MV-4-11 (cell line): ENCODE measurements around the gene LRRC3.
"Not testable (repeated sequence)": the region's sequence is repeated elsewhere in the genome, so short reads cannot be mapped to it uniquely, and the experiment has no call there.

Source experiments
- DNase-seq: peaks from one replicate; lab custom pipeline; 2025; lab: John Stamatoyannopoulos, UW

Gene LRRC3

DNA sequence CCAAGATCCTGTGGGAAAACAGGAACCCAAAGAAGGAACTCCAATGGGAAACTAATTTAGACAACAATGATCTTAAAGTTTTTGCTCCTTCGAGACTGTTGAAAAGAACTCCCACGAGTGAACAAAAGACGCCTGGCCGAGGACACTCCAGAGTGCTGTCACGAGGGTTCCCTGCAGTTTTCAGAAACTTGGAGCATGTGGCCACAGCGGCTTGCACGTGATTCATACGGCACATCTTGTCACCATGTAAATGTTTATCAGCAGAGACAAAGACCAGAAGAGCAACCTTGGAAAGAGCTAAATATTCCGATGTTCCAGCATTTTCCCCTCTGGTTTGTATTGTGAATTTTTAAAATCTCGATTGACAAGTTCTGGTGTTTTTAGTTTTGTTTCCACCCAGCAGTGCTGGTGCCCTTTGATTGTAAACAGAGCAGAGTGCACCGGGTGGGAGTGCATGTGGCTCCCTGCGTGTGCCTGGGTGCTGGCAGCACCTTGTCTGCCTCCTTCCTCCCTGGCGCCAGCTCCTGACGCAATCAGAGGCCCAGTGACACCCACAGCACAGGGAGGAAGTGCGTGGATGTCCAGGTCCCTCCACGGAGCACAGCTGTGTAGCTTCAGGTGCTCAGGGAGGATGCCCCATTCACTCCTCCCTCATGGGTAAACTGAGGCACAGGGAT, 23.0 kb downstream of the LRRC3 start:
- no peak for DNase-seq

DNA sequence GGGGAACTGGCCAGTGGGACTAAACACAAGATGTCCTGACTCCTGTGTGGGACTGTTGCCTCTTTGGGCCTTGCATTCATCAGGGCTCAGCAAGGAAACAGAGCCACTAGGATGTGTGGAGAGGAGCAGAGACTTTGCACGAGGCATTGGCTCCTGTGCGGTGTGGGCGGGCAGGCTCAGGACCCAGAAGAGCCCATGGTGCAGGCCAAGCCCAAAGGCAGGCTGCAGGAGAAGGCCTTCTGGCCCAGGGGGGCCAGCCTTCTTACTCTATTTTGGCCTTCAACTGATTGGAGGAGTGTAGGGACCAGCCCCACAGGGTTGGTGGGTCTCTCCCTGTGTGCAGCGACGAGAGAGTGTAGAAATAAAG, 23.5 kb downstream of the LRRC3 start:
- DNase-seq, result no peak

DNA sequence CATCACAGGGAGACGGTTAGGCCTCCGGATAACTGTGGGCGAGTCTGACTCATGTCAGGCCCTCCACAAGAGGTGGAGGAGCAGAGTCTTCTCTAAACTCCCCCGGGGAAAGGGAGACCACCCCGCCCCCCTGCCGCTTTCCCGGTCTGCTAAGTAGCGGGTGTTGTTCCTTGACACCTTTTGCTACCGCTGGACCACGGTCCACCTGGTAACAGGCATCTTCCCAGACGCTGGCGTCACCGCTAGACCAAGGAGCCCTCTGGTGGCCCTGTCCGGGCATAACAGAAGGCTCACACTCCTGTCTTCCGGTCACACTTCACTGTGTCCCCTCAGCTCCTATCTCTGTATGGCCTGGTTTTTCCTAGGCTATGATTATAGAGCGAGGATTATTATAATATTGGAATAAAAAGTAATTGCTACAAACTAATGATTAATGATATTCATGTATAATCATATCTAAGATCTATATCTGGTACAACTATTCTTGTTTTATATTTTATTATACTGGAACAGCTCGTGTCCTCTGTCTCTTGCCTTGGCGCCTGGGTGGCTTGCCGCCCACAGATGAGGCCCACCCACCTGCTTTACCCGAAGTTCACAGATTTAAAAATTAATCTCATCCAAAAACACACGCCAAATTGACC, 24.4 kb downstream of the LRRC3 start:
- DNase-seq, result not testable (repeated sequence)

DNA sequence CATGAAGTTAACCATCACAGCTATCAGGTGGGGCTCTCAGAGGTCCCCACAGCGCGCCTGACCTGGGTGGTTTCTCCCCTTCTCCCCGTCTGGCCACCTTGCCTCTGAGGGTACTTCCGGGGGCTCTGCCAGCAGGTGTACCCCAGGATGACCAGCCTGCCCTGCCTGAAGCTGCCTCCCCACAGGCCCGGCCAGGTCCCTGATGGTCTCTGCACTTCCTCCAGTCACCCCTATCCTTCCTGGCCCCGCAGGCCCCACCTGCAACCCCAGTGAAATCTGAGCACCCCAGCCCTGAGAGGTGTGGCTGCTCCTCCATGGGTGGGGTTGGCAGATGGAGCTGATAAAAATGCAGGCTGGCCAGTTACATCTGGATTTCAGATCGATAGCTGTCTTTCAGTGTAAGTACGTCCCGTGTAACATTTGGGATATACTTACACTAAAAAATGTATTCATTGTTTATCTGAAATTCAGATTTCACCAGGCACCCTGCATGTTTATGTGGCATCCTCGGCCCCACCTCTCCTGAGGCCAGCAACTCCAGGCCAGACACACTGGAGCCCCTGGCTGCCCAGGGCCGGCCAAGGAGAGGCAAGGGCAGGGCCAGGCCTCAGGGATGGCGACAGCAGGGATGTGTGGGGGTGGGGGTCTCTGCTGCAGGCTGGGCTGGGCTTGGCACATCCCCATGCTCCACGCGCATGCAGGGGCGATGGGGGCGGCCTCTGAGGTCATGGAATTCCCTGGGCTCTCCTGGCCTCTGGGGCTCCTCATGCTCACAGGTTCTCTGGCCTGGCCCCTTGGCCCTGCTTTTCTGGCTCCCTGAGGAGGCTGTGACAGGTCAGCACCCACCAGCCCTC, 25.1 kb downstream of the LRRC3 start:
- DNase-seq, result no peak

DNA sequence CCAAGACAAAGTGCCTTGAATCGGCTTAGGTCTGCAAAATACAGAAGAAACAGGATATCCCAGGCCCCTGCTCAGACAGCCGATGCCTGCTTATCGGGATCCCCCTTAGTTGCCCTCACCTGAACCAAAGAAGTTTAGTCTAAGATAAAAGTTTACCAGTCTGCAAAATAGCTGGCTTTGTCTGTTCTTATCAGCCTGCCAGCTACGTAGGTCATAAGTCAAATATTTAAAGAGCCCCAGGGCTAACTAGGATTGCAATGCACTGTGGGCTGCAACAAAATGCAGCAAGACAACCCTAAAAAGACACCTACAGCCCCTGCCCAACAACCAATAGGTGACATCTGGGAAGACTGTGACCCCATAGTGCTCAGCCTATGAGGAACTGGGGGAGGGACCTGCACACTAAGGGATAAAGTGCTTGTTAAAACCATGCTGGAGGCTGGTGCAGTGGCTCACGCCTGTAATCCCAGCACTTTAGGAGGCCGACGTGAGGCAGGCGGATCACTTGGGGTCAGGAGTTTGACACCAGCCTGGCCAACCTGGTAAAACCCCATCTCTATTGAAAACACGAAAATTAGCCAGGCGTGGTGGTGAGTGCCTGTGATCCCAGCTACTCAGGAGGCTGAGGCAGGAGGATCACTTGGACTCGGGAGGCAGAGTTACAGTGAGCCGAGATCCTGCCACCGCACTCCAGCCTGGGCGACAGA, 27.4 kb downstream of the LRRC3 start:
- DNase-seq, result no peak

DNA sequence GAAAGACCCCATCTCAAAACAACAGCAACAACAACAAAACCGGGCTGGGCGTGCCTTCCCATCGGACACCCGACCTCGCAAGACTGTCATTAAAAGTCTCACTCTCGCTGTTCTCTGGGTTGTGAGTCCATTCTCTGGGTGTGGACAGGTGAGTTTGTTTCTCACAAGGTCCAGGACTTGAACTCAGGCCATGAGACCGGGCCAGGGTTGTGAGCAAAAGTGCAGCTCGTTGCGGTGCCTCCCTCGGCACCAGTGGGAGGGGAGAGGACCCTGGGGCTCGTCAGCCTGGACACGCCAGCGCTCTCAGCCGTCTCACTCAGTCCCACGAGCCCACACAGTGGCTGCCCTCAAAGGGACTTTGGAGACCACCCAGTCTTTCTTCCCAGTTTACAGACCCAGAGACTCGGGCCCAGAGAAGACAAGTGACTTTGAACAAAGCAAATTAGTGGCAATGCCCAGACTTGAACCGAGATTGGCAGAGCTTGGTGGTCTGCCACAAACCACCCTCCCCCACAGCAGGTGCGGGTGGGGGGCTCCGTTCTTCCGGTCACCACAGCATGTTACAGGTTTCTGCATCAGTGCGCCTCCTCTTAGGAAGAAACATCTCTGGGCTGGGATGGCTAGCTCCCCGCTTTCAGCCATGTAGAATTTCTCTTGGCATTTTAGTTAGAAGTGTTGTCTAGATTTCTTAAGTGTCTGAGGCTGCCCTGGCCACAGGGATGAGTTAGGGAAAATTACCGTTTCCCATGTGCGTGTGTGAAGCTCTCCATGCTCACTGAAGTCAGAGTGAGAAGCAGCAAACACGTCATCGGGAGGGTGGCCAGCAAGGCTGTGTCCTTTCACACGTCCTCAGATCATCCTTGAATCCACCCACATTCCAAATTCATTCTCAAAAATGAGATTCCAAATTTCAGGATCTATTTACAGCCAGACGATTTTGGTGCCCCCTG, 28.3 kb downstream of the LRRC3 start:
- no peak for DNase-seq

DNA sequence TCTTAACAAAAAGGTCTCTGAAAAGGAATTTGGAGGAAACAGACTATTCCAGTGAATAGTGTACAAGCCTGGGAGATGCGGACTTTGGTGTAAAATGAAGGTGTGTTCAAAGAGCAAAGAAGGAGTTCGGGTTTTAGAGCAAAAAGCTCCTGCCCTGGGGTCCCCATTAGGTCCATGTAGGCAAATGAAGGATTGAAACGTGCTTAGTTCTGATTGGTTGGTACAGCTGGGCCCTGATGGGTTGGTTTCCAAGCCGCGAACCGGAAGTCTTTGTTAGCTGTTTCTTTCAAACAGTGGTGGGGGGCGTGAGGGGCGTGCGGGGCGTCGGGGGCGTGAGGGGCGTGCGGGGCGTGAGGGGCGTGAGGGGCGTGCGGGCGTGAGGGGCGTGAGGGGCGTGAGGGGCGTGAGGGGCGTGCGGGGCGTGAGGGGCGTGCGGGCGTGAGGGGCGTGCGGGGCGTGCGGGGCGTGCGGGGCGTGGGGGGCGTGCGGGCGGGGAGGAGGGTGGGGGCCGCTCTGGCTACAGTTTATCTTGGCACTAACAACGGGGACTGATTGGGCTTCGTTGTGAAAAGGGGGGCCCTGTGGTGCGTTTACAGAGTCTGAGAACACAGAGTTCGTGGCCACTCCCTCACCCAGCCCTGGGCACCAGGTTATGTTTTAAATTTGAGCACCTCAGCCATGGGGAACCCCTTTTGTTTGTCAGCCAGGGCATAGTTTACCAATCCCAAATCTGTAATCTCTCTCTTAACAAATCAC, 29.4 kb downstream of the LRRC3 start:
- no peak for DNase-seq

DNA sequence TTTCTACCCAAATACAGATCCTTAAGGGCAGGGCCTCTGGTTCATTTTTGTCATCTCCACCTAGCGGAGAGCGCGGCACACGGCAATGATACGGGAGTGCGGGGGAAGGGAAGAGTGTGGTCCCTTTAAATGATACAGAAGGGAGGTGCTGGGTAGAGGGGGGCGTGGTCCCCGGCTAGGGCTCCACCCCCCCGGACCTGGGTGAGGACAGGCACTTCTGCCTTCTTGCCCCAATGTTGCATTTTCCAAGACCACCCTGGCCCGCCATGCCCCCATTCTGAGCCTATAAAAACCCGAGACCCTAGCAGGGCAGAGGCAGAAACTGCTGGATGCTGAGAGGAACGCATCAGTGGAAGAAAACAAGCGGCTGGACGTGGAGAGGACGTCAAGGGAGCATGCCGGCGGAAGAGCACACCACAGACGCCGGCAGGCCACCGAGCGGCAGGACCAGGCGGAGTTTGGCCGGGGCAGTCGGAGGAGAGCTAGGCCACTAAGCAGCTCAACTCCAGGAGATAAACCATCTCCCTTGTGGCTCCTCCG, 30.0 kb downstream of the LRRC3 start:
- peak; percentile 55 for DNase-seq

DNA sequence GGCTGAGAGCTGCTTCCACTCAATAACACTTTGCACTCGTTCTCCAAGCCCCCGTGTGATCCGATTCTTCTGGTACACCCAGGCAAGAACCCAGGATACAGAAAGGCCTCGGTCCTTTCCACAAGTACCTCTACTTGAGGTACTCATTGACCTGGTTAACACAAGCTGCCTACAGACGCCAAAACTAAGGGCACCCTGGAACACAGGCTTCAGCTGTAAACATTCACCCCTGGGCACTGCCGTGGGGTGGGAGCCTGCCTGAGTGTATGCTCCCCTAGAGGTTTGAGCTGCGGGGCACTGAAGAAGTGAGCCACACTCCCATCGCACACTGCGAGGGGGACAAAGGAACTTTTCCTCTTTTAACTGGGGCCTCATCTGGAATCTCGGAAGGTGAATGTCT, 30.5 kb downstream of the LRRC3 start:
- DNase-seq, result no peak

DNA sequence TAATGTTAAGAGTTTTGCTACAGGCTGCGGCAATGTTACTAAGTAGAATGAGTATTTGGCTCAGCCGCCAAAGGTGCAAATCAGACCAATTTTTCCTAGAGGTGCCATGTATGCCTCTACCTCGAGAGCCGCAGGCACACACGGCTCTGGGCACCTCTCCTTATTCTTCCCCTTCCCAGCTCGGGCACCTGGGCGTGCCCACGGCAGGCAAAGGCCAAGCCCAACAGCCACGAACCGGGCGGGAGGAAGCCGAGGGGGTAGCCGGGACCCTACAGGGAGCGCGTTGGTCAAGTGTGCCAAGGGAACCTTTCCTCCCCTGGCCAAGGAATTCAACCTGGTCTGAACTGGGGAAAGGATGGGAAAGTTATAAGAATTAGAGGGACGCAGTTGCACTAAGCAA, 31.0 kb downstream of the LRRC3 start:
- DNase-seq, result no peak

DNA sequence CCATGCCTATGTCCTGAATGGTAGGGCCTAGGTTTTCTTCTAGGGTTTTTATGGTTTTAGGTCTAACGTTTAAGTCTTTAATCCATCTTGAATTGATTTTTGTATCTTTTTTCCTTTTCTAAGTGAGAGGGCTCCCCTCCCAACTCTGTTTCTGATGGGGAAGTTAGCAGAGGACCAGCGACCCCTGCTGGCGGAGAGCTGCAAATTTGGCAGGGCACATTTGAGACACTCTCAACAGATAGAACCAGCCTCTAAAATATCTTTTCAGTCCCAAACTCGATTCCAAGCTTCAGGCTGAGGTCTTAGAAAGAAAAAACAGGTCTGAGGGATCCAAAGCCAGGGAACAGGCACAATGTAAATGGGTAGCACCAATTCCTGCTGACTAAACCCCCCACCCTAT, 32.5 kb downstream of the LRRC3 start:
- DNase-seq, result peak; percentile 35

DNA sequence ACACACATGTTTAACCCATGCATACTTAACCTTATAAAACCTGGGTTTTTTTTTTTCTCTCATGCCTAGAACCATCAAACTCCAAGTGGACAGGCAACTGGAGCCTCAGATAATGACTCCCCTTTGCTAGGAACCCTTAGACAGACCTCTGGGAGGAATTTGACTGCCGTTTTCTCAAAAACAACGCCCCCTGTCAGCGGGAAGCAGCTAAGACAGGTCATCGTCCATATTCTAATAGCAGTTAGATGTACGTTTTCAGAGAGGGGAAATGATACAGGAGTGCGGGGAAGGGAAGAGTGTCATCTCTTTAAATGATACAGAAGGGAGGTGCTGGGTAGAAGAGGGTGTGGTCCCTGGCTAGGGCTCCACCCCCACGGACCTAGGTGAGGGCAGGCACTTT, 34.7 kb downstream of the LRRC3 start:
- no peak for DNase-seq

DNA sequence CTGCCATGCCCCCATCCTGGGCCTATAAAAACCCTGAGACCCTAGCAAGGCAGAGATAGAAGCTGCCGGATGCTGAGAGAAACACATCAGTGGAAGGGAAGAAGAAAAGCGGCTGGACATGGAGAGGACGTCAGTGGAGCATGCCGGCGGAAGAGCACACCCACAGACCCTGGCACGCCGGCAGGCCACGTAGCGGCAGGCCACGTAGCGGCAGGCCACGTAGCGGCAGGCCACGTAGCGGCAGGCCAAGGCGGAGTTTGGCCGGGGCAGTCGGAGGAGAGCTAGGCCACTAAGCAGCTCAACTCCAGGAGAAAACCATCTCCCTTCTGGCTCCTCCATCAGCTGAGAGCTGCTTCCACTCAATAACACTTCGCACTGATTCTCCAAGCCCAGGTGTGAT, 35.1 kb downstream of the LRRC3 start:
- no peak for DNase-seq

DNA sequence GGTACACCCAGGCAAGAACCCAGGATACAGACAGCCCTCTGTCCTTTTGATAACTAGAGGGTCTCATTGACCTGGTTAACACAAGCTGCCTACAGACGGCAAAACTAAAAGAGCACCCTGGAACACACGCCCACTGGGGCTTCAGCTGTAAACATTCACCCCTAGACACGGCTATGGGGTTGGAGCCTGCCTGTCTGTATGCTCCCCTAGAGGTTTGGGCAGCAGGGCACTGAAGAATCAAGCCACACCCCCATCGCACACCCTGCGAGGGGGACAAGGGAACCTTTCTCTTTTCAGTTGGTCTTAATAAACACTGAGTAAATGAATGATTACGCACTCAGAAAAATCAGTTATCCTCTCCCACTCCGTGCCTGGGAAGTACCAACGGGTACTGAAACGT, 35.5 kb downstream of the LRRC3 start:
- no peak for DNase-seq

DNA sequence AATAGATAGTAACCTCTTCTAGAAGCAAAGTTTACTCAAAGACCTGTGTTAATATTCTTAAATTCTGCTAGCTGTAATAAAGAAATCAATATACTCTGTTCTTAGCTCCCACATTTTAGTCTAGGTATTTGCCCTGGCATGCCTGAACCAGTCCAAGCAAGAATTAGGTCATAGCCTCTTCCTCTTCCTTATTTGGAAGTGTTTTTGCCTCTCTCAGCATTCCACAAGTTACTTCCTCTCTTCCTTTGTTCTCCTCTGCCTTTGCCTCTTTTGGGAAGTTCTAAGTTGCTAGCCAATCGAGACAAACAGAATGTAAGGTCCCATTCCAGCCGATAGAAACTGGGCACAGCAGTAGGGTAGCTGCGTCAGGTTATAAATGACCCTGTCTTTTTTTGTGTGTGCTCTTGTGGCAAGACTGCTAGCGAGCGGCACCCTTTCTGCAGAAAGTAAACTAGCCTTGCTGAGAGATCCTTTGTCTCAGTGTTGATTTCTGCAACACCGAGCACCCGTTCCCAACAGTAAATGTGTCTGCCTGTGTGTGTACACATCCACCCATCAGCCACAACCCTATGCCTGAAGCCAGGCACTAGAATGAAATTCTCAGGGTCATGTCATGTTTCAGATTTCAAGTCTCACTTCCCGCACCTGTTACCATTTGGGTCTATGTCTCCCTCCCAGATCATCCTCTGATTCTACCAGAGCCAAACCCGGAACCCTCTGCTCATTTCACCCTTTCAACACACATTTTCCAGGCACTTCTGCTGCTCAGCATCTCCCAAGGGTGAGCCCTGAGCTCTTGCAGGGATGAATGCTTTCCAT, 37.5 kb downstream of the LRRC3 start:
- DNase-seq, result no peak

DNA sequence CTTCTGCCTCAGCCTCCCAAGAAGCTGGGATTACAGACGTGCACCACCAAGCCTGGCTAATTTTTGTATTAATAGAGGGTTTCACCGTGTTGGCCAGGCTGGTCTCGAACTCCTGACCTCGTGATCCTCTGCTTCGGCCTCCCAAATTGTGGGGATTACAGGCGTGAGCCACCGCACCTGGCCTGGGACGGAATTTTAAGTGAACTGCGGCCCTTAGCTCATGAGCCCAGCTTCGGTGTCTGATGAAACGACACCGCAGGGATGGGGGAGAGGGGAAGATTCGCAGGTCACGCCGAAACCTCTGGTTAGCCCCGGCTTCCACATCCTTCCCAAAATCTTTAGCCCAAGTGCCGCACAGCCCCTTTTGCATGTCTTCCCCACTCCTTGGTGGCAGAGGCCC, 39.1 kb downstream of the LRRC3 start:
- no peak for DNase-seq

DNA sequence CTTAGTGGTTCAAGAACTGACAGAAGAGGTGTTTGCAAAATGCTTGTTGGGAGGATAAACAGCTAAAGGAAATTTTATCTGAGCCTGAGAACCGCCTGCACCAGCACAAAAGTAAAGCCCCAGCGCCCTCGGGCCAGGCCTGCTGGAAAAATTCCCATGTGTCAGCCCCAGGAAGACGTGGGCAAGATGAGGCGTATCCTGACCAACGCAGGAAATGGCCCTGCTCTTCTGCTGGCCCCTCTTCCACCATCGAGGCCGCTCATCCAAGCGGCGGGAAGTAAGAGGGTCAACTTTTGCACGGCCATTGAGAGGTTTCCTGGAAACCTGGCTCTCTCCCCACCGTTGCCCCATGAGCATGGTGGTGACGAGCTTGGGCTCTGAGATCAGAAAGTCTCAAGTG, 39.6 kb downstream of the LRRC3 start:
- DNase-seq, result no peak

DNA sequence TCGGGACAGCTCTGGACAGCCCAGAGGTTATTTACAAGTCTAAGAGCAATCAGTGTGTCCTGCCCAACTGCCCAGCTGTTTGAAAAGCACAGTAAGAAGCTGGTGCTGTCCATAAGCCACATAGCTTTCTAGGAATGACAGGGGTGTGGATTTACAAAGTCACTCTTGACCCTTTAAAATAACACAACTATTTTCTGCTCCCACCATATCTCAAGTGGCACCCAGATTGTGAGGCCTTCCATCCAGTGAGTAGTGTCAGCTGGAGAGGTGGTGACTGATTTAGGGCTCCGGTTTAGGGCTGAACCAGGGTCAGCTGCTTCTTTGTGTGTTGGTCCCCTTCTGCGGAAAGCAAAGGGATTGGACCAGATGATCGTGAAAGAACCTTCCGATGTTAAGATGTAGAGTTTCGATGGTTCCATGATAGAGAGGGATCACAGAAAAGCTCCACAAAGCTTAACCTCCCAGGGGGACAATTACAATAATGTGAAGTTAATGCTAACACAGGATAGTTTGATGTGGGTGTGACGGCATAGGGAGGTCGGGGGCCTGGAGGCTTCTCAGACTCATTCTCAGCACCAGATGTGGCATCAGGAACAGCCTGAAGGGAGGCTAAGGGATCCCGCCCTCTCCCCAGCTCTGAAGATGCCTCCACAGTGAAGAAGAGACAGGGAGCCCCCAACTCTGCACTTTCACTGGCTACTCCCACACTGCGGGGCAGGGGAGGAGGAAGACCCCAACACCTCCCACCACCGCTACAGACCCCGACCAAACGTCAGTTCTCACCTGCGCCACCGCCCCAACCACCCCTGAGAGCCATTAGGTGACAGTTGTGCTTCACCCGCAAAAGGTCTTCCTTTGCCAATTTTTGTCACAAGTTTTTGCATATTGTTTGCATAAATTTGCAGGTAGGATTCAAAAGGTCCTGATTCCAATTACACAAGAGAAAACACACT, 40.6 kb downstream of the LRRC3 start:
- no peak for DNase-seq
